A673 (cell line): Measurements from ENCODE around the gene SGTA. TPM values are rescaled to one million over a fixed set of nuclear protein-coding genes. Genes with fewer than 3 reads are reported as not detected.

Experiments
- BruUV-seq: library from RNA; stranded (reverse); fragments of 400-500 nt; replicated peaks from 2 replicates; lab custom pipeline; 2021; lab: Mats Ljungman, UMichigan
- CTCF ChIA-PET: fragments of 300-600 bp; sonication (Branson Sonifier 250); formaldehyde crosslinking; loops from one replicate; lab custom pipeline; 2022; ENCODE audit warnings: antibody characterized with exemption; lab: Charles Lee
- POLR2A ChIA-PET: fragments of 300-600 bp; sonication (Branson Sonifier 250); formaldehyde crosslinking; loops from one replicate; lab custom pipeline; 2022; ENCODE audit warnings: antibody characterized with exemption; ENCODE audit not compliant: low non-redundant PET; lab: Charles Lee
- DNase-seq: peaks from one replicate; pipeline ENCODE4 v3.0.0-alpha.2; 2015; ENCODE audit warnings: low spot score
- H3K27ac ChIP-seq: fragments of 200-600 bp; sonication (generic); 2 replicates; pipeline ENCODE4 v1.5.1; 2016; ENCODE audit warnings: mixed run types, low read depth, mild to moderate bottlenecking, mixed read lengths, antibody characterized with exemption, low read length; ENCODE audit not compliant: poor library complexity, severe bottlenecking
- H3K27me3 ChIP-seq: fragments of 200-600 bp; sonication (generic); replicated peaks from 2 replicates; pipeline ENCODE4 v1.6.1; 2017; ENCODE audit warnings: mixed run types, low read depth, mild to moderate bottlenecking, mixed read lengths, antibody characterized with exemption, low read length; ENCODE audit not compliant: insufficient read depth, poor library complexity
- H3K36me3 ChIP-seq: fragments of 200-600 bp; sonication (generic); 2 replicates; pipeline ENCODE4 v1.6.1; 2016; ENCODE audit warnings: mixed run types, mild to moderate bottlenecking, mixed read lengths, antibody characterized with exemption, low read length; ENCODE audit not compliant: insufficient read depth, poor library complexity, severe bottlenecking
- H3K4me1 ChIP-seq: fragments of 200-600 bp; sonication (generic); 2 replicates; pipeline ENCODE4 v1.6.1; 2017; ENCODE audit warnings: mixed run types, mild to moderate bottlenecking, mixed read lengths, antibody characterized with exemption, low read length; ENCODE audit not compliant: insufficient read depth, poor library complexity, severe bottlenecking
- H3K4me3 ChIP-seq: fragments of 200-600 bp; sonication (generic); 2 replicates; pipeline ENCODE4 v1.5.1; 2016; ENCODE audit warnings: low read depth, mixed run types, mild to moderate bottlenecking, mixed read lengths, low read length; ENCODE audit not compliant: poor library complexity, severe bottlenecking
- H3K9me3 ChIP-seq: fragments of 200-600 bp; sonication (generic); 2 replicates; pipeline ENCODE4 v1.6.1; 2016; ENCODE audit warnings: mixed run types, low read depth, mild to moderate bottlenecking, mixed read lengths, antibody characterized with exemption, low read length; ENCODE audit not compliant: poor library complexity, severe bottlenecking
- EZH2 ChIP-seq: fragments of 200-600 bp; sonication (generic); IDR thresholded peaks from 2 replicates; pipeline ENCODE4 v1.6.1; 2017; ENCODE audit warnings: borderline replicate concordance, low read depth, mild to moderate bottlenecking, mixed read lengths, antibody characterized with exemption, low read length; ENCODE audit not compliant: poor library complexity, severe bottlenecking
- intact Hi-C: fragments of 100-400 bp; cut with micrococcal nuclease; formaldehyde crosslinking; loops from one replicate; pipeline ENCODE4 v1.10.0; 2022; ENCODE audit not compliant: unreplicated experiment
- total RNA-seq: library from RNA; stranded (reverse); gene quantifications from 2 replicates; pipeline ENCODE4 v1.2.3, GENCODE V29; 2021
- TF ChIP-seq, protein P1 (sequence below): fragments of 300-800, 200-600 bp; sonication (generic); conservative IDR thresholded peaks from 2 replicates; pipeline ENCODE4 v1.5.1; 2017; ENCODE audit warnings: low read depth, mild to moderate bottlenecking, antibody characterized with exemption, low read length, moderate library complexity, mixed read lengths

Gene SGTA
- total RNA-seq, 1 experiment from 2014 or later = 106 TPM

- DNase-seq = no peak
- H3K4me1 ChIP-seq = no peaks in the 10 kb centered on the region
- TF ChIP-seq, protein P1, sequence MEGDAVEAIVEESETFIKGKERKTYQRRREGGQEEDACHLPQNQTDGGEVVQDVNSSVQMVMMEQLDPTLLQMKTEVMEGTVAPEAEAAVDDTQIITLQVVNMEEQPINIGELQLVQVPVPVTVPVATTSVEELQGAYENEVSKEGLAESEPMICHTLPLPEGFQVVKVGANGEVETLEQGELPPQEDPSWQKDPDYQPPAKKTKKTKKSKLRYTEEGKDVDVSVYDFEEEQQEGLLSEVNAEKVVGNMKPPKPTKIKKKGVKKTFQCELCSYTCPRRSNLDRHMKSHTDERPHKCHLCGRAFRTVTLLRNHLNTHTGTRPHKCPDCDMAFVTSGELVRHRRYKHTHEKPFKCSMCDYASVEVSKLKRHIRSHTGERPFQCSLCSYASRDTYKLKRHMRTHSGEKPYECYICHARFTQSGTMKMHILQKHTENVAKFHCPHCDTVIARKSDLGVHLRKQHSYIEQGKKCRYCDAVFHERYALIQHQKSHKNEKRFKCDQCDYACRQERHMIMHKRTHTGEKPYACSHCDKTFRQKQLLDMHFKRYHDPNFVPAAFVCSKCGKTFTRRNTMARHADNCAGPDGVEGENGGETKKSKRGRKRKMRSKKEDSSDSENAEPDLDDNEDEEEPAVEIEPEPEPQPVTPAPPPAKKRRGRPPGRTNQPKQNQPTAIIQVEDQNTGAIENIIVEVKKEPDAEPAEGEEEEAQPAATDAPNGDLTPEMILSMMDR = no peak
- TF ChIP-seq EZH2 = no peak
- intact Hi-C loops = no loop called here
- CTCF ChIA-PET = no interaction called here
- peaks cover 57% of the 10 kb centered on the region for H3K36me3 ChIP-seq
- H3K4me3 ChIP-seq = no peak overlapping the region
- BruUV-seq = no TSS peak
- H3K27ac ChIP-seq = no peak overlapping the region
- no peaks in the 10 kb centered on the region for H3K9me3 ChIP-seq
- POLR2A ChIA-PET = no interaction called here
- no peaks in the 10 kb centered on the region for H3K27me3 ChIP-seq
These were observed 15.1 kb upstream of the SGTA start for GRCh38 chr19:2798158-2798685.

DNA sequence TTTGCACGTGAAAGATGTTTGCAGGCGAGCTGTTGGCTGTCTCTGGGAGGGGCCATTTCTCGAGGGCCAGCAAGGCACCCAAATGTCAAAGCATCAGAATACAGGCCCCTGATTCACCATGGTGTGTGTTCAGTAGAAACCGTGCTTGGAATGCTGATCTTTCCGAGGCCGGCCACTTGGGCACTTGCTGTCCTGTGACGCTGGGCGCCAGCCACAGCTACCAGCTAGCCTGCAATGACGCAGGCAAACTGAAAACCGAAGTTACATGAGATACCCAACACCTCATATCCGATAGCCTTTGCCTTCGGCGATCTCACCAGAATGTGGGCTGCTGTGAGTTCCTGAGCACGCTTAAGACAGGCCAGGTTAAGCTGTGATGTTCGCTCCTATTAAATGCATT is 14.2 kb upstream of the SGTA start:
- Histone ChIP-seq H3K27ac (no peak overlapping the region), H3K4me3 (no peak overlapping the region), H3K9me3 (no peaks in the 10 kb centered on the region), H3K27me3 (no peaks in the 10 kb centered on the region), H3K36me3 (peaks cover 50% of the 10 kb centered on the region), H3K4me1 (no peaks in the 10 kb centered on the region)
- BruUV-seq = no TSS peak
- POLR2A ChIA-PET = no interaction called here
- intact Hi-C loops = no loop called here
- no peak for DNase-seq
- TF ChIP-seq EZH2 = no peak
- TF ChIP-seq, protein P1 = no peak
- CTCF ChIA-PET = no interaction called here

DNA sequence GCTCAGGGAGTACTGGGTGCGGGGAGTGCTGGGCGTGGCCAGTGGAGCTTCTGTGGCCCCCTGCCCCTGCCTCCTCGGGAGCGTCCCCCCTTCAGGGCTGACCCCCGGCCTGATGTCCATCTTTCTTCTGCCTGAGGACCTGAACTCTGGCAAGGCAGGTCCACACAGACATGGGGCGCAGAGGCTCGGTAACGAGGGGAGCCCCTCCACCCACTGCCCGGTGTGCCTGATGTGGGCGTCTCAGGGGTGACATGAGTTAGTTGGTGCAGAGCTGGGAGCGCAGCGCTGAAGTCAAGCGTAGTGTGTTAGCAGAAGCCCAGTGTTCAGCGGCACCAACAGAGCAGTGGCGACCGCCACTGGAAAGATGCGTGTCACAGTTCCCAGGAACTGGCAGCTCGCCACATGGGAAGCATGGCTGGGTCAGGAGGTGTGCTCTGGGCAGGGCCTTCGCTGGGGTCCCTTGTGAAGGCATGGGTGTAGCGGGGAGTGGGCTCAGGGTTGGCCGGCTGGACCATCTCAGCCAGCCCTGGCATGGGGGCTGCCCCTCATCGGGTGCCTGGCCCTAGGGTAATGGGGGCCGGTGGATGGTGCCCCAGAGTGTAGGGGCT is 13.7 kb upstream of the SGTA start:
- no peak overlapping the region for H3K27ac ChIP-seq
- no peaks in the 10 kb centered on the region for H3K9me3 ChIP-seq
- intact Hi-C loops = no loop called here
- no peaks in the 10 kb centered on the region for H3K4me1 ChIP-seq
- ChIA-PET POLR2A (no interaction called here), CTCF (no interaction called here)
- H3K4me3 ChIP-seq = no peak overlapping the region
- no peak for DNase-seq
- no peak for TF ChIP-seq EZH2
- TF ChIP-seq, protein P1 = no peak
- H3K36me3 ChIP-seq = peaks cover 50% of the 10 kb centered on the region
- H3K27me3 ChIP-seq = no peaks in the 10 kb centered on the region
- BruUV-seq = no TSS peak
